Myocyte (in vitro differentiated cells): Measurements from ENCODE around the gene HMCN2. TPM values are rescaled to one million over a fixed set of nuclear protein-coding genes. Genes with fewer than 3 reads are reported as not detected.

Experiments
- DNase-seq: peaks from one replicate; pipeline ENCODE4 v3.0.0-alpha.2; 2012; ENCODE audit warnings: low read depth
- total RNA-seq: library from RNA; depleted of rRNA; stranded (reverse); fragments of >200 nt; gene quantifications from 2 replicates; pipeline ENCODE4 v1.2.3, GENCODE V29; 2014

The HMCN2 gene
- total RNA-seq, 1 donor from 2014 or later, result 0.13 TPM

DNA sequence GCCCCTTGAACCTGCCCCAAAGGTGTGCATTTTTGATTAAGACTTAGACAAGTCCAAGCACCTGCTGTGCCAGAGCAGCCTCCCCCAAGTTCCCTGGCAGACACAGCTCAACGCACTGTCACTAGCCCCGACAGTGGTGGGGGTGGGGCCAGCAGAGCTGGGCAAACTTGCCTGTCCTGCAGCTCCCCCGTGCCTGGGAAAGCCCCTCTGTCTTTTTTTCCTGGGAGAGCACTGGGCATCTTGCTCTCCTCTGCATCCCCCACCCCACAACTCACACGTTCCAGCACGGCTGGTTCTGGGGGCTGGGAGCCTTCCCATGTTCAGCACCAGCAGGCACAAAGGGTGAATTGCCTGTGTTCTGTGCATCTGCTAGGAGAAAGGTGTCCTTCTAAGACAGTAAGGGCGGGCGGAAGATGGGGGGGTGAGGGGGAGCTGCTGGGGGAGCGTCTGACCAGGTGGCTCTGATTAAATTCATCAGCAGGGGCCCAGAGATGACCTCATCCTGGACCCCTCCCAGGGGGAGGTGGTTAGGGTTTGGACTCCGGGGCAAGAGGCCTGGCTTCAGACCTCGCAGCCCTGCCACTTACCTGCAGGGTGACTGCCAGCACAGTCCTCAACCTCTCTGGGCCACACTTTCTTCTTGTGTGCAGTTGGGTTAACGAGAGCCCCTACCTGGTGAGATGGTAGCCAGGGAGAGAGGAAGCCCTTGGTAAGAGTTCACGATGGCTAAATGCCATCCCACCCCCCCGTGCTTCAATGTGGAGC, 23.5 kb downstream of the HMCN2 start:
- no peak for DNase-seq

DNA sequence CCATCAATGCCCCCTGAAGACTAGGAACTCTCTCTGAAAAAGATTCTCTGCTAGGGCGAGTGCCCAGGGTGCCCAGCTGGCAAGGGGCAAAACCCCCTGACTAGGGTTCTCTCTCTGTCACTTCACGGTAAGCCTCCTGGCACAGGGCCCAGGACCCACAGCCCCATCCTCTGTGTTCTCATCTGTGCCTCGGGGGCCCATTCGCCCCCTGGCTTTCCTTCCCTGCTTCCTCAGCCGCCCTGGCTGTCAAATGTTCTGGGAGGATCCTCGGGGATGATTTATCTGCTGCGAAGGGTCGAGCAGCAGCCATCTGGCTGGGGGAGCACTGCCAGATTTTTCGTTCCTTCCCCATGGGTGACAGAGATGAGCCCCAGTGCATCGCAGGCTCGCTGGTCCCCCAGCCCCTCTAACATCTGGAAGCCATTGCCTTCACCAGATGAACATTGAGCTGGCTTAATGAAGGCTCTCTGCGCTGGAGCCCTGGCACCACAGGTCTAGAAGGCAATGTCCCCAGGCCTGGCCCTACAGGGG, 24.2 kb downstream of the HMCN2 start:
- DNase-seq, result no peak

DNA sequence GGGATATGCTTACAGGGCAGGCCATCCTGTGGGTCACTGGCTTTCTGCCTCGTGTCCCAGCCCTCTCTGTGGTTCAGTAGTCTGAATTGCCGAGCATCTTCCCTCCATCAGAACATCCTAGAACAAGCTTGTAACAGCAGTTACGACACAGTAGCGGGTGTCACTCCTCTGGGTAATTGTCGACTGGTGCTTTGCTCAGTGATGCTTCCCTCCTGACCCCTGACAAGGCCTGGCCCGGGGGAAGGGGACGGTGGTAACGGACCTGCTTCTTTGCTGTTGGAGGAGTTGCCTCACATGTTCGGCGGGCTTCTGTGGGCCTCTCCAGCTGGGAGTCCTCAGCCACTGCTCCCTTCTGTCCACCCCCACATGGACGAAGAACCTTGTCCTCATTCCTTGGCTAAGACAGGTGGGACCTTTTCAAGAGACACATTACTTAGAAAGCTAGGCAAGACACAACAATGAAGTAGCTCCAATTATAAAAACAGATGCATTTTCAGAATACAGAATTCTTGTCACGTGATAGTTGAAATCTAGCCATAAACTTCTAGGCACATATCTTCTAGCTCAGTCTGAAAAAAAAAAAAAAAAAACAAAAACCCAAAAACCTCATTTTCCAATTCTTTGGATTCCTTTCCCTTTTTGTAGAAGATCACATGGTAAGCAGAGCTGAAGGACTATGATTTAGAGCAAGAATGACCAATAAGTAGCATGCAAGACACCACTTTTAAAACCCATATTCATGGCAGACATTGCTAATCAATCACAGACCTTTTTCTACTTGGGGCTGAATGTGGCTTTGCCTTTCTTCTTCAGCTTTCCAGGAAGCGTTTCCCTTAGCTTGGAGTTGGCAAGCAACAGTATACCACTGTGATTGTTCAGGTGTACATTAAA, 25.0 kb downstream of the HMCN2 start:
- no peak for DNase-seq

DNA sequence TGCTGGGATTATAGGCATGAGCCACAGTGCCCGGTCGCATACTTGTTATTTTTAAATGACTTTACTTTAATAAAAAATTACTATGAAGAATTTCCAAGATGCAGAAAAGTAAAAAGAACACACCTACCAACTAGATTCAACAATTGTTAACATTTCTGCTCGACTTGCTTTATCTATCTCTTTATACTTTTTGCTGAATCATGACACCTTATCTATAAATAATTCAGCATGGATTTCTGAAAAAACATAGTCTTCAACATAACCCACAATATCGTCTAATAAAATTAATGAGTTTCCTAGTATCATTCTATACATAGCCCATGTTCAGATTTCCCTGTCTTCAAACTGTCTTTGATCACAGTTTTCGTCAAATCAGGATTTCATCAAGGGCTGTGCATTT, 25.9 kb downstream of the HMCN2 start:
- DNase-seq, result no peak

DNA sequence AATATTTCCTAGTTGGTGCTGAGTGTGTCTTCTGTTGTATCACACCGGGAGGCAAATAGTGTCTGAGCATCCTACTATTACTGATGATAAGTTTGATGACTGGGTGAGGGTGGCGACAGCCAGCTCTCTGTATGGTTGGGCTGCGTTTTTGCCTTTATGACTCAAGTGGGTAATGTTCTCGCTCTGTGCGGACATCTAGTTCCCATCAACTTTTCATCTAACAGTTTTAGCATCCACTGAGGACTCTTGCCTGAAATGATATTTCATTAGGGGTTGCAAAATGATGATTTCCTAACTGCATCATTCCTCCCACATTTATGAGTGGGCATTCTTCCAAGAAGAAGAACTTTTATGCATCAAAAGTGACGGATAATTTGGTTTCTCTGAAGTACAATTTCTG, 26.5 kb downstream of the HMCN2 start:
- DNase-seq, result no peak

DNA sequence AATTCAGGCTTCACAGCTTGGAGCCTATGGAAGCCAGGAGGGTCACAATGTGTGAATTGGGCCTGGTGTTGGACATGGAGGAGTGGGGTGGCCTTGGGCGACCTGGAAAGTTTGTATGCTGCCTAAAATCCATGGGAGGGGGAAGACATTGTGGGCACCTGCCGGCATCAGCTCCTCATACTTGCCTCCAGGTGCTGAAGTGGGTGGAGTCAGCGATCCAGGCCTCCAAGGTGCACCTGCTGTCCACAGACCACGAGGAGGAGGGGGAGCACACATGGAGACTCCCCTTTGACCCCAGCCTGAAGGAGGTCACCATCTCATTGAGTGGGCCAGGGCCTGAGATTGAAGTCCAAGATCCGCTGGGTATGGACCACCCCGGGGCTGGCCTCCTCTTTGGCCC, 29.1 kb downstream of the HMCN2 start:
- DNase-seq, result no peak

DNA sequence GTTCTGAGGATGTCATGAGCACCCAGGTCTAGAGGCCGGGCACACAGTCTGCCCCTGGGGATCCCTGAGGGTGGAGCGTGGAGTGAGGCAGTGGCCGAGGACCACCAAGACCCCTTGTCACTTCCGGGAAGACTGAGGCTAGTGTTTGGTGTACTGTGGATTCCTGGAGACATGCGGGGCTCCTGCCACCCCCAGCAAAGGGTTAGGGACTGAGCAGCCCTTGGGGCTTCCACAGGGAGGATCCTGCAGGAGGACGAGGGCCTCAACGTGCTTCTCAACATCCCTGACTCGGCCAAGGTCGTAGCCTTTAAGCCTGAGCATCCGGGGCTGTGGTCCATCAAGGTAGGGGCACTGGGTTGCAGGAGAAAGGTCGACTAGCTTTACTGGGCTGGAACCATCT, 29.9 kb downstream of the HMCN2 start:
- no peak for DNase-seq

DNA sequence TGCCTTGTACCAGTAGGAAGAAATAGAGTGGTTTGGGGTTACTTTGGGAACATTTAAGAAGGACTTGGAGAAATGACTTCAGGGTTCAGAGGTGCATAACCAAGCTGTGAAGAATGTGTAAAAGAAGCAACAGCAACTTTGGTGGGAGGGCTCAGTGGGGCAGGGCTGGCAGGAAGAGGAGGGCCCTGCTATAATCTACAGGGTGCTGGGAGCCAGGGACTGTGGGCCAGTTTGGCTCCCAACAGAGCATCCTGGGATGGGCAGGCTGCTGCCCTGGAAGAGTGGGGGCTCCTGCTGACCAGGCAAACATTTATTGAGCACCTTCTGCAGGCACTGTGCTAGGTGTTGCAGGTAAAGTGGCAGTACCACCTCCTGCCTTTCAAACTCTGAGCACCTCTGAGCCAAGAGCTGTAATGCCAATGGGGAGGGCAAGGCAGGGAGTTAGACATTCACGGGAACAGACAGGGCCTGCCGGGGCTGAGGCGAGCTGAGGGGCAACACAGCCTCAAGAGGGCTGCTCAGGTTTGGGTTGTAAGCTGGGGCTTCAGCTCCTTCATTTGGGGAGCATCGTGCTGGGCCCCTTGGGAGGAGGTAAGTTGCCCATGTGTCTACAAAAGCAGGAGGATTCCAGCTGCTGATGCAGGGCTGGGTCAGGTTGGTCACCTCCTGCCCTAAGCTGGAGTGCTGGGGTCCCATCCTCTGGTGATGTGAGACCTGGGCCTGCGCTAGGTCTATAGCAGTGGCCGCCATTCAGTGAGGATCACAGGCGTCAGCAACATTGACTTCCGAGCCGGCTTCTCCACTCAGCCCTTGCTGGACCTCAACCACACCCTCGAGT, 30.6 kb downstream of the HMCN2 start:
- DNase-seq, result no peak

DNA sequence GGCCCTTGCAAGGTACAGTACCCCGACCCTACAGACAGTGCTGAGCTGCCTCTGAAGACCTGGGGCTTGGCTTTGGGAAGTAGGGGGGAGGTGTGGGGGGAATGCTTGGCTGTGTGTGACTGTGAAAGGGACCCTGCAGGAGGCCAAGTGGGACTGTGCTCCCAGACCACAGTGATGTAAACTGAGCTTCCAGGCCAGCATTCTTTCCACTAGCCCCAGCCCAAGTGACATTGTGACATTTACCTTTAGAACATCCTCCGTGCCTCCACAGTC, 31.2 kb downstream of the HMCN2 start:
- DNase-seq, result no peak

DNA sequence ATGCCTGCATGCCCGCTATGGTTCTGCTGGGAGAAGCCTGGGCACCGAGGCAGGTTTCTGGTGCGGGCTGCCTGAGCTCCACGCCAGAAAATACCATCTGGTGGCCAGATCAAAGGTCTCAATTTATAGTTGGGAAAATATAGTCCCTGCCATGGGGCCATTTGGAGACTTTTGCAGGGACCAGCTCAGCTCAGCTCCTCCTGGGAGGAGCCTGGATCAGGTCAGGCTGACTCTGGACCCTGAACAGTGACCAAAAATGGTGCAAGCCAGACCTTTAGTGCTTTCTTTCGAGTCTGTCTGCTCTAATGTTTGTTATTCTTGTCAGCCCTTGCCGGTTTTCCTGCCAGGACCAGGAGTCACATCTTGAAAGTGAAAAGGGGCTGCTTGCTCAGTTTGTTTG, 31.8 kb downstream of the HMCN2 start:
- DNase-seq, result no peak

DNA sequence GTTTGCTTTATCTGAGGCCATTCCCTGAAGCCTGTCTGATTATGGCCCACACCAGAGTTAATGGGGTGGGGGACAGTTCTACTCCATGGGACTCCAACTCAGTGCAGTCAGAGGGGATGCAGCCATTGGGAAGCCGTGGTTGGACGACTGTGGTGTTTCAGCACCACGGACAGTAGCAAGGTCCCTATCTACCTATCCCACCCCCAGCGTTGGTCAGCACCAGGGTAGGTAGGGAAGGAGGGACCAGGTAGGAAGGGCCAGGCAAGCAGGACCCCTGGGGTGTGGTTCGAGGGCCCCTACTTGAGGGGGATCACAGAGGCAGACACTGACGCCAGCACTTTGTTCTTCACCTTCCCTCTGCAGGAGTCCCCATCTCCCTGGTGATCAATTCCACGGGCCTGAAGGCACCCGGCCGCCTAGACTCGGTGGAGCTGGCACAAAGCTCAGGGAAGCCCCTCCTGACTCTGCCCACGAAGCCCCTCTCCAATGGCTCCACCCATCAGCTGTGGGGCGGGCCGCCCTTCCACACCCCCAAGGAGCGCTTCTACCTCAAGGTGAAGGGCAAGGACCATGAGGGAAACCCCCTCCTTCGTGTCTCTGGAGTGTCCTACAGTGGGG, 33.2 kb downstream of the HMCN2 start:
- DNase-seq, result no peak

DNA sequence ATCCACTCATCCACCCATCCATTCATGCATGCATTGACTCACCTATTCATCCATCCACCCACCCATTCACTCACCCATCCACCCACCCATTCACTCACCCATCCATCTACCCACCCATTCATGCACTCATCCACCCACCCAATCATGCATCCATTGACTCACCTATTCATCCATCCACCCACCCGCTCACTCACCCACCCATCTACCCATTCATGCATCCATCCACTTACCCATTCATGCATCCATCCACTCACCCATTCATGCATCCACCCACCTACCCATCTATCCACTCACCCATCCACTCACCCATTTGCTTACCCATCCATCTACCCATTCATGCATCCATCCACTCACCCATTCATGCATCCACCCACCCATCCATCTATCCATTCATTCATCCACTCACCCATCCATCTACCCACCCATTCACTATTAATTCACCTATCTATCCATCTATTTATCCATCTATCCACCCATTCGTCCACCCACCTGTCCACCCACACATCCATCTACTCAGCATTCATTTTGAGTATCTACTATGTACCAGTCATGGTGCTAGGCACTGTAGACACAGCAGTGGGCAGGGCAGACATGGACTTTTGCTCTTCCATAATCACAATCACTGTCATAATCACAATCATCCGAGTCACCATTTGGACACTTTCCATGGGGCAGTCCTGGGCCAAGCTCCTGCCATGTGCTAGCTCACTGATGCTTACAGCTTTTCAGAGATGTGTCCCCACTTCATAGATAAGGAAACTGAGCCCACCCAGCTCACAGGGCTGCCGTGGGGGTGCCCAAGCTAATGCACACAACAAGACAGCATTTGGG, 34.4 kb downstream of the HMCN2 start:
- DNase-seq, result no peak

DNA sequence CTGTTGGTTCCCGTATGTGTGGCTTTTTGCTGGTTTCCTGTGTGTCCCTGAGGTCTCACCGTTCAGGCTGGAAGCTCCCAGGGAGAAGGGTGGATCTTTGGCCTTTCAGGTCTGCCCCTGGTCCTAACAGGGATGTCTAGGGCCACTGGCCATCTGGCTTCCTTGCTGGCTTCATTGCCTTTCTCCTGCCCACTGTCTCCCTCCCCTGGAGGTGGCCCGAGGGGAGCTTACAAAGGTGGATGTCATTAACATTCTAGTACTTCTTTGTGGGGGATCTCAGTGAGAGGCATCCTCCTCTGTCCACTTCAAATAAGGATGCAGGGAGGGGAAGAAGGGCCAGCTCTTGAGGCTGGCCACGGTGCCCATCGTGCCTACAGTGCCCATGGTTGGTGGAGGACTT, 35.2 kb downstream of the HMCN2 start:
- no peak for DNase-seq

DNA sequence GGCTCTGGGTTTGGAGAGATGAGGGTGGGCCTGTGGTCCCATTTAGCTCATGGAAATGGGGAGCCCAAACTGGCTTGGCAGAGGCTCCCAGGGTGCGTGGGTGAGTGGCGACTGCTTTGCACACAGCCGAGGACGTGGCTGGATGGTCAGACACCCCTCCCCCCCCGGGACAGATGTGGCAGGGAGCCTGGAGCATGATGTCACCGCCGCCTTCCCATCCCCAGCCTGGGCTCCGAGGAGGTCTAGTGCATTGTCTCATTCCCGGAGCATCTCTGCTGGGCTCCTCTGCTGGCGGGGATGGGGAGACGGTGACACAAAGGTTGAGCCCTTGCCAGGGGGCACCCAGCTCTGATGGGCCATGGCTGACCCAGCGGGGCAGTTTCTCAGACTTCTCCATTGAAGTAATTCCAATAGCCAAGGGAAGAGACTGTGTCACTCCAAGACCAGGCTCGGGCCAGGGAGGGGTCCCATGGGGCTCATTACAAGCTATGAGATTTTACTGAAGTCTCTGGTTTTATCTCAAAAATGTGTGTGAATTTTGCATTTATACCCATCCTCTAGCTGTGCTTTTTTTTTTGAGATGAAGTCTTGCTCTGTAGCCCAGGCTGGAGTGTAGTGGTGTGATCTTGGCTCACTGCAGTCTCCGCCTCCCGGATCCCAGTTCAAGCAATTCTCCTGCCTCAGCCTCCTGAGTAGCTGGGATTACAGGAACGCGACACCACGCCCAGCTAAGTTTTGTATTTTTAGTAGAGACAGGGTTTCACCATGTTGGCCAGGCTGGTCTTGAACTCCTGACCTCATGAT, 36.1 kb downstream of the HMCN2 start:
- DNase-seq, result peak; percentile 56

DNA sequence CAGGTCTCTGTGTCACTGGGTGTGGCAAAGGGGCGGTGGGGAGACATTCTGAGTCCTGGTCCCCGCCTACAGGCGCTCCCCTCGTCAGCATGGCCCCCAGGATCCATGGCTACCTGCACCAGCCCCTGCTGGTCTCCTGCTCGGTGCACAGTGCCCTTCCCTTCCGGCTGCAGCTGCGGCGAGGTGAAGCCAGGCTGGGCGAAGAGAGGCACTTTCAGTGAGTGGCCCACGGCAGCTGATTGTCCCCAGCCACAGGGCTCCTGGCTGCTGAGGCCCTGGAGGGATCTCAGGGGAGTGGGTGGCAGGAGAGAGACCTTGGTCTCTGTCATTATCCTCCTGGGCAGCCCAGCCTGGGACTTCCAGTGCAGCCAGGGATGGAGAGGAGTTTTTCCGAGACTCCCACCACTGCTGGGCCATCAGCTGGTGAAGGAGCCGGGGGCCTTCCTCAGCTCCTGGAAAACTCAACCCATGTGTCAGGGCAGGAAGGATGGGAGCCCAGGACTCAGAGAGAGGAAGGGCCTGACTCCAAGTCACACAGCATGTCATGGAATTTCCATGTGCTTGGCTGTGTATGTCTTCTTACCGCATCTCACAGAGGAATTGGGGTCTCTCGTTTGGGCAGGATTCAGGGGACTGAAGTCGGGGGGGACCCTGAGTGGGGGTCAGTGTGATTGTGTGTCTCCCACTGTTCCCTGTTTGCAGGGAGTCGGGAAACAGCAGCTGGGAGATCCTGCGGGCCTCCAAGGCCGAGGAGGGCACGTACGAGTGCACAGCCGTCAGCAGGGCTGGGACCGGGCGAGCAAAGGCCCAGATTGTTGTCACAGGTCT, 37.4 kb downstream of the HMCN2 start:
- no peak for DNase-seq

DNA sequence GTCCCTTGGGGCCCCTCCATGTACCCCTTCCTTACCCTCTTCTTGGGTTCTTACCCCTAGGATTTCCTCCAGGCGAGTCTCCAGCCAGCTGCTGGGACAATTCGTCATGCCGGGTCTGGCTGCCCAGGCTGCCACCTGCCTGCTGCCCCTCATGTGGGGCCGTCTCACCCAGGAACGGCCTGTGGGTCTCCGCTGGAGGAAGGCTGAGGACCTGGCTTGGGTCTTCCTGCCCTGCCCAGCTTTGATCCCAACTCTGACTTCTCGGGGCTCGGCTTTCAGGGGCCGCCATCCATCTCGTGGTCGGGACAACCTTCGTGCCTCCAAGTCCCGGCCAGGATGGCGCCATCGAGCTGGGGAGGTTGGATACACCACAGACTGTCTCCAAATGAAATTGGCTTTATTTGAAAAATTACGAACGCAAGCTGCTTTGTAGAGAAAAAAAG, 38.1 kb downstream of the HMCN2 start:
- DNase-seq, result no peak

DNA sequence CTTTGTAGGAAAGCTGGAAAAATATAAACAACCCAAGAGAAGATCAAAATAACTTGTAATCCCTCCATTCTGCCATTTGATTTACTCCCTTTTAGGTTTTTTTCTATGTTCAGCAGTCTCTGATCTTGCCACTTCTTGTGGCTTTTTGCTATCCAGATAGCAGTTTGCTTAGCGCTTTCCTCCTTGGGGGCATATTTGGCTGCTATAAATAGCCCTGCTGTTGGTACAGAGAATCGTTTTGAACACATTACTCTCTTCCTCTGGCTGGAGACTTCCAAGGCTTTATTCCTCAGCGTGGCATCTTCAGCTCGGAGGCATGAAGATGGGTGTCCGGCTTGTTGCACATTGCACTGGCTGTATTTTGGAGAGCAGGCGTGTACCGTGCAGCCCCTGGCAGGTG, 38.6 kb downstream of the HMCN2 start:
- DNase-seq, result no peak

DNA sequence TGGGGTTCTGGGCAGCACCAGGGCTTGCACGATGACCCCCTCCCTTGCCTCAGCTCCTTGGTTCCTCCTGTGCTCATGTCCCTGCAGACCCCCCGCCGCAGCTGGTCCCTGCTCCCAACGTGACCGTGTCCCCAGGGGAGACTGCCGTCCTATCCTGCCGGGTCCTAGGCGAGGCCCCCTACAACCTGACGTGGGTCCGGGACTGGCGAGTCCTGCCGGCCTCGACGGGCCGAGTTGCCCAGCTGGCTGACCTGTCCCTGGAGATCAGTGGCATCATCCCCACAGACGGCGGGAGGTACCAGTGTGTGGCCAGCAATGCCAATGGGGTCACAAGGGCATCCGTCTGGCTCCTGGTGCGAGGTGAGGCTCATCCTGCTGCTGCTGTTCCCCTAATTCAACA, 39.1 kb downstream of the HMCN2 start:
- no peak for DNase-seq

DNA sequence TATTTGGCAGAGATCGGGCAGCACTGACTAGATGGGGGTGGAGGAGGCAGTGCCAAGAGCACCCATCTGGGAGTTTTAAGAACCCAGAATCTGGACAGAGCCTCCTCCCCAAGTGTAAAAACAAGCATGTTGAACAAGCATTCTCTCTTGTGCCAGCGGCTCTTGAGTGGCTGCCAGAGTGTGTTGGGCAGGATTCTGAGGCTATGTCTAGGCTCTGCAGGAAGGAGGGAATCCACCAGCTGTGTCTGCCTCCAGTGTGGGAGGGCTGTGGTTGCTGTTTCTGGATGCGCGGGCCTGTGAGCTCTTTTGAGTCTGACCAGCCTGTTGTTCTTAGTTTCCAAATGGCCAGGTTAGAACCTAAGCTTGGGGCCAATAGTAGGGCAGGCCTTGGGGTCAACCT, 39.8 kb downstream of the HMCN2 start:
- DNase-seq, result peak; percentile 79
